Measurements from ENCODE around the gene RPL13A. TPM values are rescaled to one million over a fixed set of nuclear protein-coding genes. Genes with fewer than 3 reads are reported as not detected.
"Not testable (repeated sequence)": the region's sequence is repeated elsewhere in the genome, so short reads cannot be mapped to it uniquely, and the experiment has no call there.

RPL13A gene
- total and polyA plus RNA-seq, 4 donors: 1,716 to 4,797 (median 2,674) TPM

DNA sequence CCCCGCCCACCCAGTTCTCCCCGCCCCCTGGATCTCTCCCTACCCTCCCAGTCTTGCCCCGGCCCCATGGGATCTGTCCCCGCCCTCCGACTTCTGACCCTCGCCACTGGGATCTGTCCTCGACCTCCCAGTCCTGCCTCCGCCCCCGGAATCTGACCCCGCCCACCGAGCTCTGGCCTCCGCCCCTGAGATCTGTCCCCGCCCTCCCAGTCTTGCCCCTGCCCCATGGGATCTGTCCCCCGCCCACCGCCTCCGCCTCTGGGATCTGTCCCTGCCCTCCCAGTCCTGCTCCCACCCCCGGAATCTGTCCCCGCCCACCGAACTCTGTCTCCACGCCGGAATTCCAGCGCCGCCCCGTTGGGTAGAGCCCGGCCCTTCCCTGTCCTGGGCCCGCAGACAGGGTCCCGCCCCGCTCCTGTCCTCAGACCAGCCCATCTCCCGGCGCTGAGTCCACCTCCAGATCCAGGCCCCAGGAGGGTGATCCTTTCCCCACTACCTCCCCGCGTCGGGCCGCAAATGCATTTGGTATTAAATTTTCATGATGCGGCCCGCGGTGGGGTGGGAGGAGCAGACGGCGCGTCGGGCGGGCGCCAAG is 44.5 kb upstream of the RPL13A start:
- H3K36me3 ChIP-seq (ENCODE audit: control insufficient read depth in 1 of 2, insufficient read depth in 2 of 2, low read length in 1 of 2): no peaks in the 10 kb centered on the region
- peak; percentile 89 for ATAC-seq (ENCODE audit: low FRiP score)
- no peaks in the 10 kb centered on the region for H3K9me3 ChIP-seq (ENCODE audit: control insufficient read depth, low read length)
- intact Hi-C loops (cut with DNase I): loop anchor here (1.0 to 5.0 kb wide), 3 partner anchors 51 to 216 kb away; no protein-coding TSS in a partner anchor
- no peaks in the 10 kb centered on the region for H3K27me3 ChIP-seq (ENCODE audit: control insufficient read depth in 1 of 2, insufficient read depth in 2 of 2, low read length in 1 of 2)
- no peaks in the 10 kb centered on the region for H3K4me1 ChIP-seq (ENCODE audit: control insufficient read depth in 1 of 2, insufficient read depth in 2 of 2, low read length in 2 of 2)
- WGBS, 2 donors: 1 to 2% methylated on average over 36 to 43 of the region's 43 CpGs
- peak overlapping the region in 1 of 2 donors; percentile 11 for H3K27ac ChIP-seq (ENCODE audit: low read depth in 1 of 2, low read length in 2 of 2)
- H3K4me3 ChIP-seq (ENCODE audit: low read length in 2 of 2): peak overlapping the region; percentile 15 to 42
- DNase-seq: peak; percentile 97 to 99

DNA sequence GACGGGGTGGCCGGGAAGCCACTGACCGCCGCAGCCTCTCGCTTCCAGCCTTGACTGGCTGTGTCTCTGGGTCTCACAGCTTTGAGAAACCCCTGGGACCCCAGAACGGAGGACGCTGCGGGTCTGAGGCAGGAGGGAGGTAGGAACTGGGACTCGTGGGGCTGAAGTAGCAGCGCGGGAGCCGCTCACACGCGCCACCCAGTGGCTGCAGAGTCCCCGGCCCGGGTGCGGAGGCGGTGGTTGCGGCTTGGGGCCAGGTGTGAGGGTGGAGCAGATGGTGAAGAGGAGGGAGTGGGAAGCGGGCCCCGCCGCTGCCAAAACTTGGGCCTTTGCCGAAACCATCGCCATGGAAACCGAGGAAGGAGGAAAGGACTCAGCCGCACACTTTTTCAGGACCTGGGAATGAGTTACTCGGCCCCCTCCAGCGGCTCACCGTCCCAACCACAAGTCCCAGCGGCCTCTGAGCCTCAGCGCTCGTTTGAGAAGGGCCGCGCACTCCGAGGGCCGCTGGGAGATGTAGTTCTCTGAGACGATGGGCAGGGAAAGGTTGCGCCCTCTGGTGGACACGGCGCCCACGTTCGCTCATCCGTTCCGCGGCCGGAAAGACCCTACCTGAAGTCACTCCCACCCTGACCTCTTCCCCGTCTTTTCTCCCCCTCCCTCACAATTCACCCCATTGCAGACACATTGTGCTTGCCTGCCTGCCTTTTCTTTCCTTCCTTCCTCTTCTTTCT is 43.9 kb upstream of the RPL13A start:
- peak overlapping the region; percentile 15 to 42 for H3K4me3 ChIP-seq (ENCODE audit: low read length in 2 of 2)
- WGBS, 2 donors: 0% methylated on average over 39 to 47 of the region's 47 CpGs
- DNase-seq: peak; percentile 97 to 98
- no peaks in the 10 kb centered on the region for H3K9me3 ChIP-seq (ENCODE audit: control insufficient read depth, low read length)
- no peaks in the 10 kb centered on the region for H3K36me3 ChIP-seq (ENCODE audit: control insufficient read depth in 1 of 2, insufficient read depth in 2 of 2, low read length in 1 of 2)
- no peaks in the 10 kb centered on the region for H3K4me1 ChIP-seq (ENCODE audit: control insufficient read depth in 1 of 2, insufficient read depth in 2 of 2, low read length in 2 of 2)
- peak overlapping the region in 1 of 2 donors; percentile 11 for H3K27ac ChIP-seq (ENCODE audit: low read depth in 1 of 2, low read length in 2 of 2)
- peak; percentile 94 for ATAC-seq (ENCODE audit: low FRiP score)
- no peaks in the 10 kb centered on the region for H3K27me3 ChIP-seq (ENCODE audit: control insufficient read depth in 1 of 2, insufficient read depth in 2 of 2, low read length in 1 of 2)
- intact Hi-C loops (cut with DNase I): loop anchor here (1.0 to 5.0 kb wide), 3 partner anchors 51 to 216 kb away; no protein-coding TSS in a partner anchor

DNA sequence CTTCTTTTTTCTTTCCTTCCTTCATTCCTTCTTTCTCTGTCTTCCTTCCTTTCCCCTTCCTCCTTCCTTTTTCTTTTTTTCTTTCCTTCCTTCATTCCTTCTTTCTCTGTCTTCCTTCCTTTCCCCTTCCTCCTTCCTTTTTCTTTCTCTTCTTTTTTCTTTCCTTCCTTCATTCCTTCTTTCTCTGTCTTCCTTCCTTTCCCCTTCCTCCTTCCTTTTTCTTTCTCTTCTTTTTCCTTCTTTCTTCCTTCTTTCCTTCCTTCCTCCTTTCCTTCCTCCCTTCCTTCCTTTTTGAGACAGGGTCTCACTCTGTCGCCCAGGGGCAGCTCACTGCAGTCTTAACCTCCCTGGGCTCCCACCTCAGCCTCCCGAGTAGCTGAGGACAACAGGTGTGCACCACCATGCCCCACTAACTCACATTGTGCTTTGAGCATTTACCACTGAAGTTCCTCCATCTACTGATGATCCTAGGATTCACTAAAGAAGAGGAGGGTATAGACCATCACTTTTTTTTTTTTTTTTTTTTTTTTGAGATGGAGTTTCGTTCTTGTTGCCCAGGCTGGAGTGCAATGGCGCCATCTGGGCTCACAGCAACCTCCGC is 43.2 kb upstream of the RPL13A start:
- H3K27ac ChIP-seq (ENCODE audit: low read depth in 1 of 2, low read length in 2 of 2); H3K4me3 ChIP-seq (ENCODE audit: low read length in 2 of 2); H3K36me3 ChIP-seq (ENCODE audit: control insufficient read depth in 1 of 2, insufficient read depth in 2 of 2, low read length in 1 of 2); H3K27me3 ChIP-seq (ENCODE audit: control insufficient read depth in 1 of 2, insufficient read depth in 2 of 2, low read length in 1 of 2); H3K4me1 ChIP-seq (ENCODE audit: control insufficient read depth in 1 of 2, insufficient read depth in 2 of 2, low read length in 2 of 2); ATAC-seq (ENCODE audit: low FRiP score); H3K9me3 ChIP-seq (ENCODE audit: control insufficient read depth, low read length): not testable (repeated sequence)
- DNase-seq: peak in 1 of 2 donors; percentile 39
- intact Hi-C loops (cut with DNase I): loop anchor here (5.0 kb wide), 1 partner anchor 217 kb away; no protein-coding TSS in a partner anchor
- WGBS, 2 donors: 57 to 71% methylated on average over 5 of the region's 5 CpGs

DNA sequence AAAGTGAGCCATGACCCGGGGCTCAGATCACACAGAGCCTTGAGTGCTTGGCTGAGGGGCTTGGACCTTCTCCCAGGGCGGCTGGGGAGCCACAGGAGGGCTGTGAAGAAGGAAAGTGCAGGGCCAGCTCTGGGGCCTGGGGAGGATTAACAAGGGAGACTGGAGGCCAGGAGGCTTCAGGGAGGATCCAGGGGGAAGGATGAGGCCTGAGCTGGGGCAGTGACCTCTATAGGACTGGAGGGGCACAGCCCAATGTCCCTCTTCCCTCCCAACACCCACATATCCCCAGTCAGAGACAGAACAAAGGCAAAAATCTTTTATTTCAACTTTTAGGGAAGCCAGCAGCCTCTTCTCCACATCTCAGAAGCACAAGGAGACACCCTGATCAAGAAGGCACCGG is 41.4 kb upstream of the RPL13A start:
- intact Hi-C loops (cut with DNase I): no loop called here

DNA sequence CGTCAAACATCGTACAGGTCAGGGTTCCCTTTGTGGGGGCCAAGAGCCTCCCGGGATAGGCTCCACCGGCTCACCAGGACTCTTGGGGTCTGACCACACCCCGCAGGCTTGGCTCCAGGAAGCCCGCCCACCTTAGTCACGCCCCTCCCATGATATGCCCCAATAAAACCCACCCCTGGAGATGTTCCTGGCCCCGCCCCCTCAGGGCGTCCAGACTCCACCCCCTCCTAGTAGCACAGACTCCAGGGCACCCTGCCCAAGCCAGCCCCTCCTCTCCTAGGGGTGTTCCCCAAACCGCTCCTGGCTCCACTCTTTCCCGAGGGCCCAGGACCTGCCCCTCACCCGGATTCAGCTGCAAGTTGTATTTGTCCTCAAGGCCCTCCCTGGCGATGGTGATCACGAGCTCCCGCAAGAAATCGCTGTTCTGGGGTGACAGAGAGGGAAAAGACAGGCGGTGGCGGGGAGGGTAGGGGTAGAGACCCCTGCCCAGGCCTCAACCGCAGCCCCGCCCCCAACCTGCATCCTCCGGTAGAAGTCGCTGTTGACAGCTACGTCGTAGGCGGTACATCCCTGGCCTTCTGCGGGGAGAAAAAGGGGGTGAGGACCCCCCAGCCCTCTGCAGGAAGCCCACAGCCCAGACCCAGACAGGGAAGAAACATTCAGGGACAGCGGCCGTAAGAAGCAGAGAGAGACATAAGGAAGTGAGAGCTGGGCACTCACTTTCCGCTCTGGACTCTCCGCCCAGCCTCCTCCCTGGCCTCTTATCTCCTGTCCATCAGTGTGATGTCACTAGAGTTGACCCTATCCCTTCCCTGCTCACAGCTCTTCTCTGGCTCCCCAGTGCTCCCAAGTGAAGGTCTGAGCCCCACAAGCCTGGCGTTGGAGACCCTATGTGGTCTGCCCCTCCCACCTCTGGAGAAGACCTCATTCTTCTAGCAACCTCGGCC is 39.6 kb upstream of the RPL13A start:
- intact Hi-C loops (cut with DNase I): no loop called here
- no peak overlapping the region for H3K27ac ChIP-seq (ENCODE audit: low read depth in 1 of 2, low read length in 2 of 2)
- ATAC-seq (ENCODE audit: low FRiP score) (no peak), DNase-seq (peak in 1 of 2 donors; percentile 58)
- no peaks in the 10 kb centered on the region for H3K36me3 ChIP-seq (ENCODE audit: control insufficient read depth in 1 of 2, insufficient read depth in 2 of 2, low read length in 1 of 2)
- H3K4me1 ChIP-seq (ENCODE audit: control insufficient read depth in 1 of 2, insufficient read depth in 2 of 2, low read length in 2 of 2): no peaks in the 10 kb centered on the region
- no peaks in the 10 kb centered on the region for H3K27me3 ChIP-seq (ENCODE audit: control insufficient read depth in 1 of 2, insufficient read depth in 2 of 2, low read length in 1 of 2)
- no peaks in the 10 kb centered on the region for H3K9me3 ChIP-seq (ENCODE audit: control insufficient read depth, low read length)
- WGBS, 2 donors: 67 to 69% methylated on average over 32 of the region's 32 CpGs
- H3K4me3 ChIP-seq (ENCODE audit: low read length in 2 of 2): no peak overlapping the region

More for the DNA sequence above, 41.4 kb upstream of the RPL13A start:
- 81 to 86% methylated on average over 3 of the region's 3 CpGs for WGBS, 2 donors
- no peak for ATAC-seq (ENCODE audit: low FRiP score)
- DNase-seq: peak in 1 of 2 donors; percentile 41
- H3K27me3 ChIP-seq (ENCODE audit: control insufficient read depth in 1 of 2, insufficient read depth in 2 of 2, low read length in 1 of 2): no peaks in the 10 kb centered on the region
- no peaks in the 10 kb centered on the region for H3K4me1 ChIP-seq (ENCODE audit: control insufficient read depth in 1 of 2, insufficient read depth in 2 of 2, low read length in 2 of 2)
- H3K27ac ChIP-seq (ENCODE audit: low read depth in 1 of 2, low read length in 2 of 2): no peak overlapping the region
- H3K4me3 ChIP-seq (ENCODE audit: low read length in 2 of 2): no peak overlapping the region
- H3K9me3 ChIP-seq (ENCODE audit: control insufficient read depth, low read length): no peaks in the 10 kb centered on the region
- H3K36me3 ChIP-seq (ENCODE audit: control insufficient read depth in 1 of 2, insufficient read depth in 2 of 2, low read length in 1 of 2): no peaks in the 10 kb centered on the region

DNA sequence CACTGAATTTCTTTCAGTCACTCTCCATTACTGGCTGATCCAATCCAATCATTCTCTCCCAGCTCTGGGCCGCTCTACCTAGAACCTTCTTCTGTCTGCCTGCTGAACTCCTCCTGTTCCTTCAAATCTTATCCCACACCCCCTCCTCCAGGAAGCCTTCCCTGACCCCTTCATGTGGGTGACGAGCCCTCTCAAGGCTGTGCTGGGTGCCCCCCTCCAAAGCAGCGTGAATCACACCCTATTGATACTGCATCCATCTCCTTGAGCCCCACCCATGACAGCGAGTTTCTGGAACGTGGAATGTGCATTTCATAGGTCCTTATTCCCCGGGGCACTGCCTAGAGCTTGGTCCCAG is 39.0 kb upstream of the RPL13A start:
- 92 to 93% methylated on average over 6 of the region's 6 CpGs for WGBS, 2 donors
- intact Hi-C loops (cut with DNase I): no loop called here
- no peak for ATAC-seq (ENCODE audit: low FRiP score)

DNA sequence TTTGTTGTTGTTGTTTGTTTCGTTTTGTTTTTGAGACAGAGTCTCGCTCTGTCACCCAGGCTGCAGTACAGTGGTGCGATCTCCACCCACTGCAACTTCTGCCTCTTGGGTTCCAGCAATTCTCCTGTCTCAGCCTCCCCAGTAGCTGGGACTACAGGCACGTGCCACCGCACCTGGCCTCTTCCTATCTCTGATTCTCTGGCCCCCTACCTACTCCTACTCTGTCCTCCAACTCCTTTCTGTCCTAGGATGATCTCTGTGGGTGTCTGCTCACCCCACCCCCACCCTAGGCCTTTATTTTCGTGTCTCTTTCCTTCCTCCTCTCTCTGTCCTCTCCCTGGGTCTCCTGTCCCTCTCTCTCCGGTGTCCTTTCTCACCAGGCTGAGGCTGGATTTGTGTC is 37.0 kb upstream of the RPL13A start:
- no peak overlapping the region for H3K4me3 ChIP-seq (ENCODE audit: low read length in 2 of 2)

More for the DNA sequence above, 39.0 kb upstream of the RPL13A start:
- H3K36me3 ChIP-seq (ENCODE audit: control insufficient read depth in 1 of 2, insufficient read depth in 2 of 2, low read length in 1 of 2): no peaks in the 10 kb centered on the region
- H3K4me1 ChIP-seq (ENCODE audit: control insufficient read depth in 1 of 2, insufficient read depth in 2 of 2, low read length in 2 of 2): no peaks in the 10 kb centered on the region
- H3K9me3 ChIP-seq (ENCODE audit: control insufficient read depth, low read length): no peaks in the 10 kb centered on the region
- DNase-seq: no peak
- H3K27ac ChIP-seq (ENCODE audit: low read depth in 1 of 2, low read length in 2 of 2): no peak overlapping the region
- H3K4me3 ChIP-seq (ENCODE audit: low read length in 2 of 2): no peak overlapping the region
- no peaks in the 10 kb centered on the region for H3K27me3 ChIP-seq (ENCODE audit: control insufficient read depth in 1 of 2, insufficient read depth in 2 of 2, low read length in 1 of 2)

More for the DNA sequence above, 37.0 kb upstream of the RPL13A start:
- Histone ChIP-seq H3K36me3 (ENCODE audit: control insufficient read depth in 1 of 2, insufficient read depth in 2 of 2, low read length in 1 of 2) (no peaks in the 10 kb centered on the region), H3K4me1 (ENCODE audit: control insufficient read depth in 1 of 2, insufficient read depth in 2 of 2, low read length in 2 of 2) (no peaks in the 10 kb centered on the region), H3K9me3 (ENCODE audit: control insufficient read depth, low read length) (no peaks in the 10 kb centered on the region), H3K27ac (ENCODE audit: low read depth in 1 of 2, low read length in 2 of 2) (no peak overlapping the region), H3K27me3 (ENCODE audit: control insufficient read depth in 1 of 2, insufficient read depth in 2 of 2, low read length in 1 of 2) (no peaks in the 10 kb centered on the region)
- WGBS, 2 donors: 87 to 92% methylated on average over 7 of the region's 7 CpGs
- DNase-seq: no peak
- intact Hi-C loops (cut with DNase I): loop anchor here in 1 of 2 donors (2.0 kb wide), 1 partner anchor 88 kb away; the partner anchor contains the start of genes DKKL1 and TEAD2
- no peak for ATAC-seq (ENCODE audit: low FRiP score)
